Activated CD4-positive, alpha-beta T cell treated with anti-CD3 and anti-CD28 coated beads, Interleukin-2, amount 50 U/mL, for 24 hours (primary cell): ENCODE results near the gene CDH12.
"Not testable (repeated sequence)": the region's sequence is repeated elsewhere in the genome, so short reads cannot be mapped to it uniquely, and the experiment has no call there.

Source experiments
- DNase-seq, 2 donors: peaks; one replicate each; pipeline ENCODE4 v3.0.0-alpha.2; 2020; ENCODE audit warnings: low read depth in 1 of 2, low spot score in 1 of 2

Gene CDH12

GRCh38 chr5:22774214-22774613 lies 78.9 kb downstream of the CDH12 start:
- not testable (repeated sequence) for DNase-seq

GRCh38 chr5:22764736-22765135 lies 88.4 kb downstream of the CDH12 start:
- no peak for DNase-seq

GRCh38 chr5:22757776-22758175 lies 95.4 kb downstream of the CDH12 start:
- DNase-seq, result no peak

GRCh38 chr5:22754155-22754554 lies 99.0 kb downstream of the CDH12 start:
- no peak for DNase-seq

- no peak for DNase-seq
Measured at GRCh38 chr5:22751536-22751935, 101.6 kb downstream of the CDH12 start.

GRCh38 chr5:22736443-22737003 lies 116.6 kb downstream of the CDH12 start:
- no peak for DNase-seq

GRCh38 chr5:22734907-22735306 lies 118.2 kb downstream of the CDH12 start:
- no peak for DNase-seq

GRCh38 chr5:22728610-22729009 lies 124.5 kb downstream of the CDH12 start:
- no peak for DNase-seq

GRCh38 chr5:22722491-22722890 lies 130.7 kb downstream of the CDH12 start:
- DNase-seq, result no peak

- no peak for DNase-seq
Measured at GRCh38 chr5:22722056-22722455, 131.1 kb downstream of the CDH12 start.

GRCh38 chr5:22719842-22720241 lies 133.3 kb downstream of the CDH12 start:
- DNase-seq, result no peak

- no peak for DNase-seq
Measured at GRCh38 chr5:22710660-22711059, 142.5 kb downstream of the CDH12 start.

- DNase-seq, result no peak
Measured at GRCh38 chr5:22709743-22710142, 143.4 kb downstream of the CDH12 start.

- DNase-seq, result no peak
Measured at GRCh38 chr5:22708770-22709328, 144.3 kb downstream of the CDH12 start.

GRCh38 chr5:22706901-22707300 lies 146.2 kb downstream of the CDH12 start:
- DNase-seq, result no peak

- no peak for DNase-seq
Measured at GRCh38 chr5:22699319-22699718, 153.8 kb downstream of the CDH12 start.

GRCh38 chr5:22693121-22693520 lies 160.0 kb downstream of the CDH12 start:
- DNase-seq, result no peak

GRCh38 chr5:22683050-22683449 lies 170.1 kb downstream of the CDH12 start:
- no peak for DNase-seq

- no peak for DNase-seq
Measured at GRCh38 chr5:22678886-22679285, 174.3 kb downstream of the CDH12 start.

- no peak for DNase-seq
Measured at GRCh38 chr5:22673131-22673530, 180.0 kb downstream of the CDH12 start.

GRCh38 chr5:22669345-22669744 lies 183.8 kb downstream of the CDH12 start:
- DNase-seq, result no peak

- no peak for DNase-seq
Measured at GRCh38 chr5:22665801-22666200, 187.3 kb downstream of the CDH12 start.

GRCh38 chr5:22663134-22663533 lies 190.0 kb downstream of the CDH12 start:
- DNase-seq, result no peak
